A549 (cell line): Measurements from ENCODE around the gene ARAP1. TPM values are rescaled to one million over a fixed set of nuclear protein-coding genes. Genes with fewer than 3 reads are reported as not detected.

ENCODE experiments used
- ATAC-seq, 2 experiments: fragments of 200-7000 bp in 1 of 2; fragments of >200 bp in 1 of 2; cut with Nextera tagmentation in 1 of 2; cut with Tn5 transposase in 1 of 2; 3 replicates each; pipeline versions ENCODE4 v1.8.0 to v1.9.1; 2018 to 2020; ENCODE audit warnings: mild to moderate bottlenecking in 1 of 2, moderate library complexity in 1 of 2
- CTCF ChIA-PET: fragments of 300-600 bp; sonication (Branson Sonifier 250); formaldehyde crosslinking; extraction: SDS; loops from one replicate; lab custom pipeline; 2021; ENCODE audit warnings: antibody characterized with exemption, inconsistent platforms; lab: Yijun Ruan, JAX
- POLR2A ChIA-PET: fragments of 350-600 bp; formaldehyde crosslinking; extraction: SDS; loops from one replicate; lab custom pipeline; 2021; ENCODE audit warnings: antibody characterized with exemption, inconsistent platforms; lab: Yijun Ruan, JAX
- DNase-seq, 2 experiments: peaks; one replicate each; pipeline versions ENCODE4 v3.0.0 to v3.0.0-alpha.2; 2011 to 2016; ENCODE audit warnings: low read depth in 1 of 2, low spot score in 1 of 2
- FAIRE-seq: peaks from 2 replicates; lab custom pipeline; 2011; peaks lifted over from hg19 to GRCh38; lab: Jason Lieb, UNC
- H3K27ac ChIP-seq, 2 experiments: fragments of >200 bp; sonication (Bioruptor Twin); formaldehyde crosslinking; 3 replicates each; pipeline ENCODE4 v1.5.1; 2016 to 2017
- H3K4me1 ChIP-seq: fragments of >200 bp; sonication (Bioruptor Twin); formaldehyde crosslinking; 3 replicates; pipeline ENCODE4 v1.6.1; 2016
- H3K4me2 ChIP-seq: fragments of >200 bp; sonication (Bioruptor Twin); formaldehyde crosslinking; 3 replicates; pipeline ENCODE4 v1.6.1; 2016
- H3K4me3 ChIP-seq: fragments of >200 bp; sonication (Bioruptor Twin); formaldehyde crosslinking; 3 replicates; pipeline ENCODE4 v1.5.1; 2016
- H3K9me3 ChIP-seq: fragments of >200 bp; sonication (Bioruptor Twin); formaldehyde crosslinking; 3 replicates; pipeline ENCODE4 v1.6.1; 2016
- CHD2 ChIP-seq: fragments of 150-350 bp; IDR thresholded peaks from 2 replicates; pipeline ENCODE4 v1.6.1; 2014; ENCODE audit warnings: low read length; ENCODE audit not compliant: partially characterized antibody
- CTCF ChIP-seq: fragments of >200 bp; sonication (Bioruptor Twin); formaldehyde crosslinking; IDR thresholded peaks from 3 replicates; pipeline ENCODE4 v1.5.1; 2016
- EHF ChIP-seq: fragments of 250-450 bp; sonication (Bioruptor Pico); IDR thresholded peaks from 2 replicates; pipeline ENCODE4 v1.5.0; 2020; ENCODE audit warnings: mild to moderate bottlenecking
- EHMT2 ChIP-seq: fragments of 200-600 bp; sonication (generic); IDR thresholded peaks from 2 replicates; pipeline ENCODE4 v1.6.1; 2016; ENCODE audit warnings: antibody characterized with exemption, low read depth, mild to moderate bottlenecking, moderate library complexity
- FOSL2 ChIP-seq, 2 experiments: fragments of 450-650 bp in 1 of 2; fragments of >200 bp in 1 of 2; sonication (Bioruptor Twin) in 1 of 2; formaldehyde crosslinking; IDR thresholded peaks; 2 replicates each; pipeline versions ENCODE4 v1.5.0 to v1.6.1; 2016 to 2020; ENCODE audit warnings: mild to moderate bottlenecking in 1 of 2, moderate library complexity in 1 of 2
- FOXS1 ChIP-seq: fragments of 250-450 bp; sonication (Bioruptor Pico); IDR thresholded peaks from 2 replicates; pipeline ENCODE4 v1.5.0; 2020; ENCODE audit warnings: mild to moderate bottlenecking, moderate library complexity
- GATA3 ChIP-seq: IDR thresholded peaks from 2 replicates; pipeline ENCODE4 v1.6.1; 2012; ENCODE audit warnings: borderline replicate concordance
- JUNB ChIP-seq: fragments of >200 bp; sonication (Bioruptor Twin); formaldehyde crosslinking; IDR thresholded peaks from 2 replicates; pipeline ENCODE4 v1.6.1; 2016
- PBX3 ChIP-seq: IDR thresholded peaks from 2 replicates; pipeline ENCODE4 v1.6.1; 2012
- POLR2AphosphoS2 ChIP-seq: conservative IDR thresholded peaks from 2 replicates; pipeline ENCODE4 v1.6.1; 2012; ENCODE audit warnings: low read length, improper control_type of control experiment, inconsistent platforms
- REST ChIP-seq: fragments of 200-600 bp; sonication (generic); IDR thresholded peaks from 2 replicates; pipeline ENCODE4 v1.6.1; 2016; ENCODE audit warnings: antibody characterized with exemption, mild to moderate bottlenecking, moderate library complexity
- RFX5 ChIP-seq: fragments of 450-650 bp; IDR thresholded peaks from 2 replicates; pipeline ENCODE4 v1.7.1; 2014; ENCODE audit warnings: antibody characterized with exemption, mild to moderate bottlenecking, moderate library complexity
- SREBF2 ChIP-seq: fragments of 450-650 bp; IDR thresholded peaks from 2 replicates; pipeline ENCODE4 v1.6.1; 2014; ENCODE audit warnings: mild to moderate bottlenecking, moderate library complexity
- TP53 ChIP-seq: fragments of 250-450 bp; sonication (Bioruptor Pico); IDR thresholded peaks from 2 replicates; pipeline ENCODE4 v1.5.0; 2021; ENCODE audit warnings: mild to moderate bottlenecking, moderate library complexity
- ZC3H11A ChIP-seq: fragments of 450-650 bp; IDR thresholded peaks from 2 replicates; pipeline ENCODE4 v1.6.1; 2014; ENCODE audit warnings: antibody characterized with exemption, mild to moderate bottlenecking
- ZFP36 ChIP-seq: fragments of 450-650 bp; IDR thresholded peaks from 2 replicates; pipeline ENCODE4 v1.6.1; 2014; ENCODE audit warnings: borderline replicate concordance; ENCODE audit not compliant: partially characterized antibody
- ZNF302 ChIP-seq: fragments of 250-450 bp; sonication (Bioruptor Pico); IDR thresholded peaks from 2 replicates; pipeline ENCODE4 v1.9.0; 2021; ENCODE audit warnings: inconsistent platforms, mild to moderate bottlenecking, moderate library complexity
- WGBS: methylation state at CpG from one replicate; pipeline ENCODE4 v1.1.6; 2017; ENCODE audit errors: missing lambda C conversion rate; 5-methylcytosine and 5-hydroxymethylcytosine counted together
- polyA plus RNA-seq, 4 experiments: library from polyadenylated mRNA; depleted of rRNA in 3 of 4; stranded (reverse); fragments of >200 nt; fragmentation: RNase III in 1 of 4; extraction: RNeasy Plus Mini Kit Qiagen cat#74134 plus additional on column Dnase treatment in 1 of 4; gene quantifications; 2 replicates in 3 of 4; 3 replicates in 1 of 4; pipeline ENCODE4 v1.2.3, GENCODE V29; 2011 to 2017

Gene ARAP1
- polyA plus RNA-seq, 2 of the 4 experiments (the other 2 are of a cell fraction) = 29.5 to 30.1 TPM

GRCh38 chr11:72758304-72758689 is 6.1 kb upstream of the ARAP1 start:
- CTCF ChIA-PET = interaction anchor here (2.2 to 3.1 kb wide), 2 partner anchors 14 to 33 kb away, joined by 6 to 10 read pairs; no protein-coding TSS in a partner anchor
- Histone ChIP-seq H3K4me3 (no peak overlapping the region), H3K27ac (peak overlapping the region; percentile 45 to 75; a peak in 4 of 6 replicates), H3K4me1 (peaks cover 20% of the 10 kb centered on the region), H3K4me2 (peak overlapping the region; percentile 33), H3K9me3 (peaks cover 7% of the 10 kb centered on the region; the same call in 1 of the 3 replicates)
- no peak for TF ChIP-seq FOSL2 (IDR thresholded peaks at IDR 0.05)
- peak; percentile 29; the same call in 1 of the 2 replicates for TF ChIP-seq FOSL2 (CRISPR knock-in tag; IDR thresholded peaks at IDR 0.05)
- no peak for TF ChIP-seq PBX3
- TF ChIP-seq CTCF = no peak
- no peak for TF ChIP-seq ZC3H11A
- no peak for DNase-seq
- POLR2A ChIA-PET = no interaction called here
- peak; percentile 51 to 60; a peak in 5 of 6 replicates for ATAC-seq
- no peak for FAIRE-seq
- WGBS = 51% methylated on average over 7 of the region's 7 CpGs

GRCh38 chr11:72755713-72756285 is 3.6 kb upstream of the ARAP1 start:
- WGBS = 85% methylated on average over 3 of the region's 4 CpGs
- H3K4me2 ChIP-seq = no peak overlapping the region
- ATAC-seq = no peak
- no peak for FAIRE-seq
- H3K4me3 ChIP-seq = no peak overlapping the region
- CTCF ChIA-PET = no interaction called here
- no peak for DNase-seq
- POLR2A ChIA-PET = no interaction called here
- peaks cover 32% of the 10 kb centered on the region for H3K4me1 ChIP-seq
- TF ChIP-seq GATA3 = no peak
- TF ChIP-seq FOXS1 (CRISPR knock-in tag) = no peak
- TF ChIP-seq CHD2 = no peak
- no peak for TF ChIP-seq TP53 (CRISPR knock-in tag)
- no peak for TF ChIP-seq RFX5
- TF ChIP-seq SREBF2 = no peak
- no peak for TF ChIP-seq REST
- TF ChIP-seq POLR2AphosphoS2 = no peak
- no peak for TF ChIP-seq ZNF302 (CRISPR knock-in tag)
- no peak for TF ChIP-seq EHMT2
- no peak for TF ChIP-seq JUNB
- no peak for TF ChIP-seq EHF (CRISPR knock-in tag)
- no peak for TF ChIP-seq ZFP36
- no peak overlapping the region for H3K27ac ChIP-seq
- H3K9me3 ChIP-seq = peaks cover 4% of the 10 kb centered on the region; the same call in 1 of the 3 replicates
